Measurements from ENCODE around the gene TM4SF18.

- TF ChIP-seq CTCF (tag by site-specific recombination; IDR thresholded peaks at IDR 0.05) (no peak), ZBTB10 (tag by site-specific recombination; IDR thresholded peaks at IDR 0.05) (no peak), ZNF670 (tag by site-specific recombination; IDR thresholded peaks at IDR 0.05; ENCODE audit: low read depth) (no peak), ZNF580 (tag by site-specific recombination; IDR thresholded peaks at IDR 0.05) (no peak), KLF1 (tag by site-specific recombination; IDR thresholded peaks at IDR 0.05) (no peak), MEIS1 (CRISPR knock-in tag; IDR thresholded peaks at IDR 0.05; ENCODE audit: borderline replicate concordance) (no peak)
These were observed 40.8 kb downstream of the TM4SF18 start for GRCh38 chr3:149292666-149293065.

Measured in HEK293 (cell line).